Naive thymus-derived CD8-positive, alpha-beta T cell (primary cell): ENCODE measurements around the gene PDS5B. TPM values are rescaled to one million over a fixed set of nuclear protein-coding genes. Genes with fewer than 3 reads are reported as not detected.

Source experiments
- ATAC-seq, 2 donors: fragments of 150-1000 bp; cut with Tn5 transposase in 1 of 2; sonication (Bioruptor Pico), chemical (Tn5 transposase) in 1 of 2; 1 replicate in 1 of 2; 2 replicates in 1 of 2; pipeline ENCODE4 v1.10.0; 2021; ENCODE audit warnings: mild to moderate bottlenecking in 2 of 2, moderate library complexity in 2 of 2
- POLR2A ChIA-PET: fragments of 350-600 bp; sonication (Branson Sonifier 250); formaldehyde crosslinking; loops from one replicate; lab custom pipeline; 2021; ENCODE audit warnings: antibody characterized with exemption; lab: Charles Lee
- DNase-seq, 10 donors: peaks; one replicate each; pipeline versions ENCODE4 v3.0.0 to v3.0.0-alpha.2; 2020 to 2022
- H3K27ac Mint-ChIP-seq, 10 donors: one replicate each; pipeline ENCODE4 v1.8.0; 2020 to 2022; ENCODE audit warnings: mild to moderate bottlenecking in 10 of 10, mixed read lengths in 10 of 10, moderate library complexity in 4 of 10, inconsistent platforms in 1 of 10
- H3K27me3 Mint-ChIP-seq, 5 donors: one replicate each; pipeline ENCODE4 v1.8.0; 2021 to 2022; ENCODE audit warnings: mixed read lengths in 5 of 5
- H3K36me3 Mint-ChIP-seq, 3 donors: one replicate each; pipeline ENCODE4 v1.8.0; 2020 to 2022; ENCODE audit warnings: mixed read lengths in 3 of 3, mild to moderate bottlenecking in 2 of 3, inconsistent platforms in 1 of 3
- H3K4me1 Mint-ChIP-seq, 4 donors: one replicate each; pipeline ENCODE4 v1.8.0; 2021 to 2022; ENCODE audit warnings: mixed read lengths in 4 of 4
- H3K4me3 Mint-ChIP-seq, 10 donors: one replicate each; pipeline ENCODE4 v1.8.0; 2020 to 2022; ENCODE audit warnings: mild to moderate bottlenecking in 10 of 10, mixed read lengths in 10 of 10, moderate library complexity in 6 of 10, inconsistent platforms in 1 of 10
- H3K9me3 Mint-ChIP-seq, 9 donors: one replicate each; pipeline ENCODE4 v1.8.0; 2020 to 2022; ENCODE audit warnings: mixed read lengths in 9 of 9, mild to moderate bottlenecking in 3 of 9, inconsistent platforms in 1 of 9, moderate library complexity in 1 of 9
- polyA plus RNA-seq, 3 donors: library from polyadenylated mRNA; unstranded; fragments of 300-500 nt; fragmentation: Illumina TruSeq; gene quantifications; one replicate each; pipeline ENCODE4 v1.2.3, GENCODE V29; 2021
- total RNA-seq, 8 experiments: library from RNA in 2 of 8; stranded (reverse) in 2 of 8; gene quantifications; one replicate each; pipeline ENCODE4 v1.2.3 and lab custom pipeline; 2021 to 2026

Gene PDS5B
- total and polyA plus RNA-seq, 5 experiments from 2014 or later = 32.0 to 71.6 (median 38.1) TPM

GRCh38 chr13:32632343-32632909, 46.2 kb downstream of the PDS5B start:
- DNase-seq (no peak), ATAC-seq (no peak)
- Mint-ChIP-seq H3K9me3 (no peaks in the 10 kb centered on the region), H3K36me3 (peaks cover 0 to 7% (median 4%) of the 10 kb centered on the region in 3 donors), H3K27ac (peak overlapping the region in 1 of 10 donors; percentile 35), H3K27me3 (no peaks in the 10 kb centered on the region), H3K4me3 (no peak overlapping the region), H3K4me1 (peaks cover 10 to 51% (median 31%) of the 10 kb centered on the region in 4 donors)
- POLR2A ChIA-PET = no interaction called here

- Mint-ChIP-seq H3K4me1 (peaks cover 8 to 40% (median 20%) of the 10 kb centered on the region in 4 donors), H3K36me3 (peaks cover 0 to 2% (median 0%) of the 10 kb centered on the region in 3 donors), H3K27me3 (no peaks in the 10 kb centered on the region), H3K27ac (no peak overlapping the region), H3K9me3 (no peaks in the 10 kb centered on the region), H3K4me3 (no peak overlapping the region)
- DNase-seq = no peak
- POLR2A ChIA-PET = interaction anchor here (1.2 kb wide), 1 partner anchor 15 kb away, joined by 3 read pairs; no protein-coding TSS in a partner anchor
- ATAC-seq = no peak
Measured at GRCh38 chr13:32636711-32637110, 50.5 kb downstream of the PDS5B start.

GRCh38 chr13:32638739-32639138, 52.5 kb downstream of the PDS5B start:
- Mint-ChIP-seq H3K27ac (no peak overlapping the region), H3K4me3 (no peak overlapping the region), H3K9me3 (no peaks in the 10 kb centered on the region), H3K36me3 (peaks cover 0 to 2% (median 0%) of the 10 kb centered on the region in 3 donors), H3K4me1 (peaks cover 15 to 37% (median 28%) of the 10 kb centered on the region in 4 donors), H3K27me3 (no peaks in the 10 kb centered on the region)
- ATAC-seq (no peak), DNase-seq (no peak)
- POLR2A ChIA-PET = no interaction called here

GRCh38 chr13:32639502-32640105, 53.4 kb downstream of the PDS5B start:
- Mint-ChIP-seq H3K36me3 (peaks cover 0 to 2% (median 0%) of the 10 kb centered on the region in 3 donors), H3K27me3 (no peaks in the 10 kb centered on the region), H3K4me1 (peaks cover 13 to 35% (median 28%) of the 10 kb centered on the region in 4 donors), H3K9me3 (no peaks in the 10 kb centered on the region), H3K27ac (peak overlapping the region in 1 of 10 donors; percentile 5), H3K4me3 (no peak overlapping the region)
- peak in 9 of 10 donors; percentile 29 to 78 (median 47) for DNase-seq
- POLR2A ChIA-PET = interaction anchor here (0.6 to 1.2 kb wide), 3 partner anchors 52 to 102 kb away, joined by 3 to 8 read pairs (median 7); partner anchors contain the start of gene PDS5B
- peak; percentile 89 to 96 for ATAC-seq

GRCh38 chr13:32642316-32642715, 56.1 kb downstream of the PDS5B start:
- no peak overlapping the region for H3K4me3 Mint-ChIP-seq
- ATAC-seq (no peak), DNase-seq (no peak)
- peaks cover 19 to 62% (median 53%) of the 10 kb centered on the region in 4 donors for H3K4me1 Mint-ChIP-seq
- no peak overlapping the region for H3K27ac Mint-ChIP-seq
- POLR2A ChIA-PET = no interaction called here
- H3K9me3 Mint-ChIP-seq = no peaks in the 10 kb centered on the region
- no peaks in the 10 kb centered on the region for H3K36me3 Mint-ChIP-seq
- no peaks in the 10 kb centered on the region for H3K27me3 Mint-ChIP-seq

- H3K4me3 Mint-ChIP-seq = no peak overlapping the region
- H3K27ac Mint-ChIP-seq = no peak overlapping the region
Measured at GRCh38 chr13:32642858-32643257, 56.6 kb downstream of the PDS5B start.

GRCh38 chr13:32645854-32646253, 59.6 kb downstream of the PDS5B start:
- no peaks in the 10 kb centered on the region for H3K9me3 Mint-ChIP-seq
- no peaks in the 10 kb centered on the region for H3K36me3 Mint-ChIP-seq
- no peaks in the 10 kb centered on the region for H3K27me3 Mint-ChIP-seq
- DNase-seq = peak in 1 of 10 donors; percentile 3
- peak overlapping the region in 5 of 10 donors; percentile 0 to 49 (median 15) for H3K4me3 Mint-ChIP-seq
- peaks cover 21 to 79% (median 69%) of the 10 kb centered on the region in 4 donors for H3K4me1 Mint-ChIP-seq
- POLR2A ChIA-PET = no interaction called here
- ATAC-seq = peak; percentile 28 to 47
- H3K27ac Mint-ChIP-seq = peak overlapping the region in 9 of 10 donors; percentile 7 to 81 (median 37)

More at GRCh38 chr13:32642858-32643257, 56.6 kb downstream of the PDS5B start:
- DNase-seq (no peak), ATAC-seq (no peak)
- H3K36me3 Mint-ChIP-seq = no peaks in the 10 kb centered on the region
- POLR2A ChIA-PET = no interaction called here
- no peaks in the 10 kb centered on the region for H3K27me3 Mint-ChIP-seq
- H3K9me3 Mint-ChIP-seq = no peaks in the 10 kb centered on the region
- H3K4me1 Mint-ChIP-seq = peaks cover 22 to 67% (median 57%) of the 10 kb centered on the region in 4 donors

GRCh38 chr13:32647926-32648325, 61.7 kb downstream of the PDS5B start:
- POLR2A ChIA-PET = interaction anchor here (0.7 kb wide), 1 partner anchor 895 kb away, joined by 3 read pairs; no protein-coding TSS in a partner anchor
- ATAC-seq = peak in 1 of 2 donors; percentile 45
- no peaks in the 10 kb centered on the region for H3K27me3 Mint-ChIP-seq
- H3K4me3 Mint-ChIP-seq = peak overlapping the region in 1 of 10 donors; percentile 1
- H3K9me3 Mint-ChIP-seq = no peaks in the 10 kb centered on the region
- peaks cover 9 to 64% (median 56%) of the 10 kb centered on the region in 4 donors for H3K4me1 Mint-ChIP-seq
- peak overlapping the region in 6 of 10 donors; percentile 1 to 63 (median 10) for H3K27ac Mint-ChIP-seq
- H3K36me3 Mint-ChIP-seq = peaks cover 0 to 11% (median 0%) of the 10 kb centered on the region in 3 donors
- DNase-seq = no peak

- DNase-seq = peak in 9 of 10 donors; percentile 7 to 68 (median 47)
- H3K4me1 Mint-ChIP-seq = peaks cover 11 to 48% (median 39%) of the 10 kb centered on the region in 4 donors
- H3K27me3 Mint-ChIP-seq = no peaks in the 10 kb centered on the region
- H3K9me3 Mint-ChIP-seq = peaks cover 0 to 3% (median 0%) of the 10 kb centered on the region in 9 donors
- H3K27ac Mint-ChIP-seq = peak overlapping the region in 1 of 10 donors; percentile 61
- POLR2A ChIA-PET = interaction anchor here (1.0 to 1.2 kb wide), 2 partner anchors 64 to 65 kb away, joined by 3 to 5 read pairs; partner anchors contain the start of gene PDS5B
- H3K4me3 Mint-ChIP-seq = no peak overlapping the region
- peaks cover 10 to 27% (median 11%) of the 10 kb centered on the region in 3 donors for H3K36me3 Mint-ChIP-seq
- peak; percentile 82 to 93 for ATAC-seq
Measured at GRCh38 chr13:32650705-32651311, 64.6 kb downstream of the PDS5B start.

- no peak overlapping the region for H3K4me3 Mint-ChIP-seq
- no peak for DNase-seq
- H3K36me3 Mint-ChIP-seq = peaks cover 21 to 48% (median 22%) of the 10 kb centered on the region in 3 donors
- no peaks in the 10 kb centered on the region for H3K27me3 Mint-ChIP-seq
- H3K4me1 Mint-ChIP-seq = peaks cover 15 to 20% (median 17%) of the 10 kb centered on the region in 4 donors
- no peak for ATAC-seq
- POLR2A ChIA-PET = interaction anchor here (0.7 kb wide), 1 partner anchor 18 kb away, joined by 3 read pairs; no protein-coding TSS in a partner anchor
- peaks cover 0 to 7% (median 0%) of the 10 kb centered on the region in 9 donors for H3K9me3 Mint-ChIP-seq
- H3K27ac Mint-ChIP-seq = peak overlapping the region in 1 of 10 donors; percentile 31
Measured at GRCh38 chr13:32657309-32657708, 71.1 kb downstream of the PDS5B start.

GRCh38 chr13:32659736-32660135, 73.5 kb downstream of the PDS5B start:
- Mint-ChIP-seq H3K9me3 (peaks cover 0 to 7% (median 0%) of the 10 kb centered on the region in 9 donors), H3K27me3 (no peaks in the 10 kb centered on the region), H3K4me1 (peaks cover 14 to 25% (median 15%) of the 10 kb centered on the region in 4 donors), H3K36me3 (peaks cover 13 to 47% (median 16%) of the 10 kb centered on the region in 3 donors), H3K4me3 (peak overlapping the region in 1 of 10 donors; percentile 22), H3K27ac (peak overlapping the region in 1 of 10 donors; percentile 36)
- DNase-seq (no peak), ATAC-seq (no peak)
- POLR2A ChIA-PET = no interaction called here

- POLR2A ChIA-PET = no interaction called here
Measured at GRCh38 chr13:32660227-32660626, 74.0 kb downstream of the PDS5B start.

More at GRCh38 chr13:32660227-32660626, 74.0 kb downstream of the PDS5B start:
- peaks cover 14 to 25% (median 16%) of the 10 kb centered on the region in 4 donors for H3K4me1 Mint-ChIP-seq
- no peaks in the 10 kb centered on the region for H3K27me3 Mint-ChIP-seq
- peaks cover 12 to 45% (median 13%) of the 10 kb centered on the region in 3 donors for H3K36me3 Mint-ChIP-seq
- ATAC-seq (no peak), DNase-seq (no peak)
- peaks cover 0 to 7% (median 0%) of the 10 kb centered on the region in 9 donors for H3K9me3 Mint-ChIP-seq
- H3K4me3 Mint-ChIP-seq = peak overlapping the region in 1 of 10 donors; percentile 22
- H3K27ac Mint-ChIP-seq = no peak overlapping the region
